SK-N-SH treated with all-trans-retinoic acid at 6 μM for 48 hours (cell line): Measurements from ENCODE around the gene HHIPL1.
A peak's percentile ranks its signal among the peaks of the same experiment; 100 is the strongest.

Source experiments
- ATAC-seq: fragments of 200-7000 bp; cut with Tn5 transposase; 3 replicates; pipeline ENCODE4 v1.9.1; 2020; ENCODE audit warnings: mild to moderate bottlenecking, moderate library complexity
- ARNTL ChIP-seq: fragments of 450-650 bp; formaldehyde crosslinking; IDR thresholded peaks from 2 replicates; pipeline ENCODE4 v1.5.0; 2020; ENCODE audit warnings: low read depth, mild to moderate bottlenecking, moderate library complexity, borderline replicate concordance
- BACH2 ChIP-seq: fragments of 250-450 bp; sonication (Bioruptor Pico); IDR thresholded peaks from 2 replicates; pipeline ENCODE4 v1.9.0; 2021; ENCODE audit warnings: mild to moderate bottlenecking, borderline replicate concordance
- CSDC2 ChIP-seq: fragments of 250-450 bp; sonication (Bioruptor Pico); IDR thresholded peaks from 2 replicates; pipeline ENCODE4 v1.5.0; 2020; ENCODE audit warnings: mild to moderate bottlenecking, moderate library complexity
- CSRNP3 ChIP-seq: fragments of 250-450 bp; sonication (Bioruptor Pico); IDR thresholded peaks from 2 replicates; pipeline ENCODE4 v1.5.1; 2021; ENCODE audit warnings: mild to moderate bottlenecking, moderate library complexity
- ESRRG ChIP-seq: fragments of 250-450 bp; sonication (Bioruptor Pico); IDR thresholded peaks from 2 replicates; pipeline ENCODE4 v1.6.1; 2021; ENCODE audit warnings: mild to moderate bottlenecking
- GLIS3 ChIP-seq: fragments of 250-450 bp; sonication (Bioruptor Pico); IDR thresholded peaks from 2 replicates; pipeline ENCODE4 v1.5.0; 2020; ENCODE audit warnings: mild to moderate bottlenecking, moderate library complexity
- ISL1 ChIP-seq: fragments of 250-450 bp; sonication (Bioruptor Pico); IDR thresholded peaks from 2 replicates; pipeline ENCODE4 v2.1.2; 2022; ENCODE audit warnings: mild to moderate bottlenecking, moderate library complexity
- OSR1 ChIP-seq: fragments of 250-450 bp; sonication (Bioruptor Pico); IDR thresholded peaks from 2 replicates; pipeline ENCODE4 v1.8.0; 2022; ENCODE audit warnings: moderate library complexity, mild to moderate bottlenecking, inconsistent platforms
- PATZ1 ChIP-seq: fragments of 250-450 bp; sonication (Bioruptor Pico); IDR thresholded peaks from 2 replicates; pipeline ENCODE4 v1.8.0; 2020; ENCODE audit warnings: mild to moderate bottlenecking, moderate library complexity, borderline replicate concordance
- PPARA ChIP-seq: fragments of 250-450 bp; sonication (Bioruptor Pico); IDR thresholded peaks from 2 replicates; pipeline ENCODE4 v1.5.0; 2020; ENCODE audit warnings: mild to moderate bottlenecking, borderline replicate concordance
- RARB ChIP-seq: fragments of 250-450 bp; sonication (Bioruptor Pico); IDR thresholded peaks from 2 replicates; pipeline ENCODE4 v1.8.0; 2021; ENCODE audit warnings: mild to moderate bottlenecking, moderate library complexity
- SNAI2 ChIP-seq: fragments of 250-450 bp; sonication (Bioruptor Pico); IDR thresholded peaks from 2 replicates; pipeline ENCODE4 v1.5.0; 2020; ENCODE audit warnings: mild to moderate bottlenecking, moderate library complexity
- TCF4 ChIP-seq: fragments of 250-450 bp; sonication (Bioruptor Pico); IDR thresholded peaks from 2 replicates; pipeline ENCODE4 v1.8.0; 2021; ENCODE audit warnings: mild to moderate bottlenecking, moderate library complexity, borderline replicate concordance
- TOX ChIP-seq: fragments of 250-450 bp; sonication (Bioruptor Pico); IDR thresholded peaks from 2 replicates; pipeline ENCODE4 v1.8.0; 2021; ENCODE audit warnings: mild to moderate bottlenecking, moderate library complexity, borderline replicate concordance
- TSHZ2 ChIP-seq: fragments of 250-450 bp; sonication (Bioruptor Pico); IDR thresholded peaks from 2 replicates; pipeline ENCODE4 v1.5.0; 2020; ENCODE audit warnings: mild to moderate bottlenecking, moderate library complexity
- ZC3H10 ChIP-seq: fragments of 250-450 bp; sonication (Bioruptor Pico); IDR thresholded peaks from 2 replicates; pipeline ENCODE4 v1.5.1; 2021; ENCODE audit warnings: mild to moderate bottlenecking, moderate library complexity
- ZFP3 ChIP-seq: fragments of 250-450 bp; sonication (Bioruptor Pico); IDR thresholded peaks from 2 replicates; pipeline ENCODE4 v1.5.0; 2020; ENCODE audit warnings: mild to moderate bottlenecking, moderate library complexity
- ZFP30 ChIP-seq: fragments of 450-650 bp; formaldehyde crosslinking; IDR thresholded peaks from 2 replicates; pipeline ENCODE4 v1.5.0; 2022; ENCODE audit warnings: mild to moderate bottlenecking, moderate library complexity
- ZNF565 ChIP-seq: fragments of 450-650 bp; formaldehyde crosslinking; conservative IDR thresholded peaks from 2 replicates; pipeline ENCODE4 v1.5.0; 2020; ENCODE audit warnings: low read depth, mild to moderate bottlenecking, moderate library complexity
- ZNF70 ChIP-seq: fragments of 450-650 bp; formaldehyde crosslinking; IDR thresholded peaks from 2 replicates; pipeline ENCODE4 v1.5.0; 2020; ENCODE audit warnings: mild to moderate bottlenecking, moderate library complexity
- ZNF8 ChIP-seq: fragments of 450-650 bp; formaldehyde crosslinking; IDR thresholded peaks from 2 replicates; pipeline ENCODE4 v1.5.0; 2020; ENCODE audit warnings: mild to moderate bottlenecking, moderate library complexity
- TF ChIP-seq, protein P1 (sequence below): fragments of 250-450 bp; sonication (Bioruptor Pico); IDR thresholded peaks from 2 replicates; pipeline ENCODE4 v1.5.1; 2020; ENCODE audit warnings: low read depth, mild to moderate bottlenecking, moderate library complexity
- TF ChIP-seq, protein P2 (sequence below): fragments of 250-450 bp; sonication (Bioruptor Pico); IDR thresholded peaks from 2 replicates; pipeline ENCODE4 v1.8.0; 2021; ENCODE audit warnings: low read depth, mild to moderate bottlenecking, moderate library complexity, borderline replicate concordance

Gene HHIPL1

DNA sequence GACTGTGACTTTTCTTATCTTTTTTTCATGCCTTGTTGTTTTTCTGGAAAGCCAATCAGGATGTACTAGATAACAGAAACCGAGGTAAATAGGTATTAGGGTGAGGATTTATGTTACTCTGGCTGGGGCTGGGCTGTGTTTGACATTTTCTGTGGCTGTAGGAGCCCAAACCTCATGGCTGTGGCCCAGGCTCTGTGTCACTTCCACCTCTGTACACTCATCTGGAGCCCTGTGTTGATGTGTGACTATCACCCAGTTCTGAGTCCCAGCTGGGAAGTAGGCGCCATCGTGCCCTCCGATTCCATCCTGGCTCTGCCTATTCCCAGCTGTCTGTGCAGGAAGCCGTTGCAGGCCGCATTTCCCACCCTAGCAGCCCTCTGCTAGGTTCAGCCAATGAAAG lies 1.6 kb upstream of the HHIPL1 start:
- TF ChIP-seq GLIS3 (CRISPR knock-in tag) (no peak), SNAI2 (CRISPR knock-in tag) (no peak), TCF4 (CRISPR knock-in tag) (no peak), OSR1 (no peak), TSHZ2 (no peak), ISL1 (CRISPR knock-in tag) (no peak), CSDC2 (no peak), ZNF8 (CRISPR knock-in tag) (no peak), RARB (CRISPR knock-in tag) (no peak), BACH2 (CRISPR knock-in tag) (no peak), PPARA (CRISPR knock-in tag) (no peak), TOX (CRISPR knock-in tag) (no peak), ZFP30 (CRISPR knock-in tag) (no peak)
- TF ChIP-seq, protein P1, sequence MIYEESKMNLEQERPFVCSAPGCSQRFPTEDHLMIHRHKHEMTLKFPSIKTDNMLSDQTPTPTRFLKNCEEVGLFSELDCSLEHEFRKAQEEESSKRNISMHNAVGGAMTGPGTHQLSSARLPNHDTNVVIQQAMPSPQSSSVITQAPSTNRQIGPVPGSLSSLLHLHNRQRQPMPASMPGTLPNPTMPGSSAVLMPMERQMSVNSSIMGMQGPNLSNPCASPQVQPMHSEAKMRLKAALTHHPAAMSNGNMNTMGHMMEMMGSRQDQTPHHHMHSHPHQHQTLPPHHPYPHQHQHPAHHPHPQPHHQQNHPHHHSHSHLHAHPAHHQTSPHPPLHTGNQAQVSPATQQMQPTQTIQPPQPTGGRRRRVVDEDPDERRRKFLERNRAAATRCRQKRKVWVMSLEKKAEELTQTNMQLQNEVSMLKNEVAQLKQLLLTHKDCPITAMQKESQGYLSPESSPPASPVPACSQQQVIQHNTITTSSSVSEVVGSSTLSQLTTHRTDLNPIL (CRISPR knock-in tag): no peak
- TF ChIP-seq, all 23 proteins: peak for 0
- no peak for ATAC-seq

- no peak for ATAC-seq
- TF ChIP-seq TCF4 (CRISPR knock-in tag): no peak
- peak; percentile 83; the same call in 1 of the 2 replicates for TF ChIP-seq ZFP3 (CRISPR knock-in tag)
These were observed 818 bp upstream of the HHIPL1 start for GRCh38 chr14:99644035-99644587.

- ATAC-seq: no peak
These were observed 896 bp downstream of the HHIPL1 start for GRCh38 chr14:99645545-99646505.

More at GRCh38 chr14:99645545-99646505, 896 bp downstream of the HHIPL1 start:
- TF ChIP-seq, protein P1 (CRISPR knock-in tag): no peak
- TF ChIP-seq ZFP30 (CRISPR knock-in tag) (no peak), PPARA (CRISPR knock-in tag) (no peak), ARNTL (CRISPR knock-in tag) (no peak), SNAI2 (CRISPR knock-in tag) (no peak), CSRNP3 (CRISPR knock-in tag) (no peak), TOX (CRISPR knock-in tag) (no peak), PATZ1 (CRISPR knock-in tag) (no peak), GLIS3 (CRISPR knock-in tag) (no peak), ZNF70 (no peak), ZC3H10 (CRISPR knock-in tag) (no peak), ESRRG (no peak), OSR1 (no peak), ZFP3 (CRISPR knock-in tag) (no peak), TCF4 (CRISPR knock-in tag) (no peak), BACH2 (CRISPR knock-in tag) (no peak), ZNF565 (no peak)
- TF ChIP-seq, protein P2, sequence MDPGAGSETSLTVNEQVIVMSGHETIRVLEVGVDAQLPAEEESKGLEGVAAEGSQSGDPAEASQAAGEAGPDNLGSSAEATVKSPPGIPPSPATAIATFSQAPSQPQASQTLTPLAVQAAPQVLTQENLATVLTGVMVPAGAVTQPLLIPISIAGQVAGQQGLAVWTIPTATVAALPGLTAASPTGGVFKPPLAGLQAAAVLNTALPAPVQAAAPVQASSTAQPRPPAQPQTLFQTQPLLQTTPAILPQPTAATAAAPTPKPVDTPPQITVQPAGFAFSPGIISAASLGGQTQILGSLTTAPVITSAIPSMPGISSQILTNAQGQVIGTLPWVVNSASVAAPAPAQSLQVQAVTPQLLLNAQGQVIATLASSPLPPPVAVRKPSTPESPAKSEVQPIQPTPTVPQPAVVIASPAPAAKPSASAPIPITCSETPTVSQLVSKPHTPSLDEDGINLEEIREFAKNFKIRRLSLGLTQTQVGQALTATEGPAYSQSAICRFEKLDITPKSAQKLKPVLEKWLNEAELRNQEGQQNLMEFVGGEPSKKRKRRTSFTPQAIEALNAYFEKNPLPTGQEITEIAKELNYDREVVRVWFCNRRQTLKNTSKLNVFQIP (CRISPR knock-in tag): no peak
